Breast epithelium (tissue), 3 donors: ENCODE results near the gene SECTM1.

ENCODE experiments used
- CTCF ChIP-seq, 3 donors: fragments of 450-650 bp; IDR thresholded peaks; one replicate each; pipeline ENCODE4 v1.5.1; 2016 to 2017; ENCODE audit warnings: antibody characterized with exemption in 3 of 3, mild to moderate bottlenecking in 3 of 3, moderate library complexity in 3 of 3
- POLR2A ChIP-seq: fragments of 450-650 bp; IDR thresholded peaks from one replicate; pipeline ENCODE4 v1.6.1; 2016; ENCODE audit warnings: antibody characterized with exemption, mild to moderate bottlenecking, moderate library complexity

- TF ChIP-seq CTCF (IDR thresholded peaks at IDR 0.05) (no peak), POLR2A (no peak)
Observed at GRCh38 chr17:82372249-82373071, 38.9 kb upstream of the SECTM1 start.
